Left renal pelvis (tissue), 4 donors: ENCODE data around the gene NAV3. TPM values are rescaled to one million over a fixed set of nuclear protein-coding genes. Genes with fewer than 3 reads are reported as not detected.

Experiments
- DNase-seq, 4 donors: peaks; one replicate each; pipeline ENCODE4 v3.0.0-alpha.2; 2013; ENCODE audit warnings: low read depth in 4 of 4, low spot score in 3 of 4
- polyA plus RNA-seq, 4 donors: library from polyadenylated mRNA; unstranded; fragments of 120-200 nt; gene quantifications; one replicate each; pipeline ENCODE4 v1.2.1, GENCODE V29; 2013; ENCODE audit not compliant: insufficient read length in 4 of 4

Gene NAV3
- polyA plus RNA-seq, 4 donors, result 7.5 to 23.4 (median 11.5) TPM

- no peak for DNase-seq
These were observed 206.2 kb downstream of the NAV3 start for GRCh38 chr12:78036874-78037273.

DNA sequence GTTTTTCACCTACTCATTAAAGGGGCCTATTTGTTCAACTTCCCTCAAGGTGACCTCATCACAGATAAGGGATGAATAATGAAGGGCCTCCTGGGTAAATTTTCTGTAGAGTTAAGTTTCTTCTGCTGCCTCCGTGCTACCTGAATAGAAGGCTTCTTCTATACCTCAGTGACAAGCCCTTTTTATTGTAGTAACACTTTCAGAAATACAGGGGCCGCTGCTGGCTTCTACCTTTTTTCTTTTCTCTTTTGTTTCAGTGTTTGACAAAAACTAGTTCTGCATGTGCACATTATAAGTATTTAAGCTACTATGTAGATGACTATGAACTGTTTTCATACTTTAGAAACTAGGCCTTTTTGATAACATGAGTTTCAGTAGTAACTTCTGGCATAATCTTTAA, 207.0 kb downstream of the NAV3 start:
- no peak for DNase-seq

GRCh38 chr12:78038541-78038940, 207.8 kb downstream of the NAV3 start:
- no peak for DNase-seq

GRCh38 chr12:78038986-78039385, 208.3 kb downstream of the NAV3 start:
- no peak for DNase-seq

- no peak for DNase-seq
These were observed 209.4 kb downstream of the NAV3 start for GRCh38 chr12:78040111-78040510.

DNA sequence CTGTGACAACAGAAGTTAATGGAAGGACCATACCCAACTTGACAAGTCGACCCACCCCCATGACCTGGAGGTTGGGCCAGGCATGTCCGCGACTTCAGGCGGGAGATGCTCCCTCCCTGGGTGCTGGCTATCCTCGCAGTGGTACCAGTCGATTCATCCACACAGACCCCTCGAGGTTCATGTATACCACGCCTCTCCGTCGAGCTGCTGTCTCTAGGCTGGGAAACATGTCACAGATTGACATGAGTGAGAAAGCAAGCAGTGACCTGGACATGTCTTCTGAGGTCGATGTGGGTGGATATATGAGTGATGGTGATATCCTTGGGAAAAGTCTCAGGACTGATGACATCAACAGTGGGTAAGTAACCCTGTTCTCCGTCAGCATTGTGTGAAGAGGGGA, 220.1 kb downstream of the NAV3 start:
- DNase-seq, result no peak

- DNase-seq, result no peak
These were observed 224.9 kb downstream of the NAV3 start for GRCh38 chr12:78055545-78055944.

DNA sequence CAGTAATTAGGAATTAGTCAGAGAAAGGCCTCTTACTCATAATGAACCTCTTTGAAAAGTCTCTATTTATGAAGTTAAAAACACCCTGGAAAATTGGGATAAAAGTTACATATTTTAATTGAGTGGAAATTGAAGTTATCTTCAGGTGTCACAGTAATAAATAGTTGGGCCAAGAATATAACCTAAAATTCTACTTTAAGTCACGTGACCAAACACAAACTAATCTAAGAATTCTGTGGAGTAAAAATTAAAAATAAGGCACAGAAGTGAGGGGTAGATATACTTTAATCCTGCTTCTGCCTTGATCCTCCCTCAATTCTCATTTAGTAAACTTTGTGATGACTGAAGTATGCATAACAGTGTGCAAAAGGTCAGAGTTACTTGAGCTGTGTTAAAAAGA, 226.4 kb downstream of the NAV3 start:
- DNase-seq, result no peak

DNA sequence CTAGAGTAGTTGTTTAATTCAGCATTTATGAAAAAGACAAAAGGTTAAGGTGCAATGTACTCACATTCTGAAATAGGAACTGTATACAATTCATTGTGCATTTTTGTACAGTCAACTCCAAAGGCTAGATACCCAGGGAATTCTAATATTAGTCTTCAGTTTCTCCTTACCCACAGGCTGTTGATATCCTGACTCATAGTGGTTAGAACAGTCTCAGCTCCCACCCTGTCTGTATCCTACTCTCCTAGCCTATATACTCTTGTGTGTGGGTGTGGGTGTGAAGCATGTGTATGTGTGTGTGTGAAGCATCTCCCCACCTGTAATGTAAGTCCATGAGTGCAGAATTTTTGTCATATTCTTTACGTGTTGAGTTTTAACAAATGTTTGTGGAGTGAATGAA, 229.5 kb downstream of the NAV3 start:
- DNase-seq, result no peak

GRCh38 chr12:78062786-78063185, 232.1 kb downstream of the NAV3 start:
- DNase-seq, result no peak

GRCh38 chr12:78081590-78082314, 251.1 kb downstream of the NAV3 start:
- no peak for DNase-seq

DNA sequence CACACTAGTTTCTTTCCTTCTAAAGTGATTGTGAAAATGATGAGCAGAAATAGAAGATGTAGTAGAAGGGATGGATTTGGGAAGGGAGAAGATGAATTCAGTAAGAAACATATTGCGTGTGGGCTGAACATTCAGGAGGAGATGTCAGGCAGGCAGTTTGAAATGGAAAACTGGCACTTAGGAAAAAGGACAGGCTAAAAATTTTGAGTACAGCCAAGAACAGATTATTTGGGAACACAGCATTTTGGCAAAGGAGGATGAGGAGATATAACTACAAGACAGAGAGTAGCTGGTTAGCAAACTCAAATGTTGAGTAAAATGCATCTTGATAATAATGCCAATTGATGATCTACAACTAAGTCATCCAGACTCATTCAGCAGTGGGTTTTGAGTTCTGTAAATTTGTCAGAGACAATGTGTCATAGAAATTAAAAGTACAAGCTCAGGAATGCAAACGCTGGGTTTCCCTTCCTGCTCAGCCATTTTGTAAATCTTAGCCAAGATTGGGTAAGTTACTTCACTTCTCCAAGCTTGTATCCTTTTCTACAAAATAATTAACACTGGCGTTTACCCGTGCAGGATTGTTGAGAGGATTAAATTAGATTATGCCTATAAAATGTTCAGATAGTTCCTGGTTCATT, 255.0 kb downstream of the NAV3 start:
- no peak for DNase-seq

DNA sequence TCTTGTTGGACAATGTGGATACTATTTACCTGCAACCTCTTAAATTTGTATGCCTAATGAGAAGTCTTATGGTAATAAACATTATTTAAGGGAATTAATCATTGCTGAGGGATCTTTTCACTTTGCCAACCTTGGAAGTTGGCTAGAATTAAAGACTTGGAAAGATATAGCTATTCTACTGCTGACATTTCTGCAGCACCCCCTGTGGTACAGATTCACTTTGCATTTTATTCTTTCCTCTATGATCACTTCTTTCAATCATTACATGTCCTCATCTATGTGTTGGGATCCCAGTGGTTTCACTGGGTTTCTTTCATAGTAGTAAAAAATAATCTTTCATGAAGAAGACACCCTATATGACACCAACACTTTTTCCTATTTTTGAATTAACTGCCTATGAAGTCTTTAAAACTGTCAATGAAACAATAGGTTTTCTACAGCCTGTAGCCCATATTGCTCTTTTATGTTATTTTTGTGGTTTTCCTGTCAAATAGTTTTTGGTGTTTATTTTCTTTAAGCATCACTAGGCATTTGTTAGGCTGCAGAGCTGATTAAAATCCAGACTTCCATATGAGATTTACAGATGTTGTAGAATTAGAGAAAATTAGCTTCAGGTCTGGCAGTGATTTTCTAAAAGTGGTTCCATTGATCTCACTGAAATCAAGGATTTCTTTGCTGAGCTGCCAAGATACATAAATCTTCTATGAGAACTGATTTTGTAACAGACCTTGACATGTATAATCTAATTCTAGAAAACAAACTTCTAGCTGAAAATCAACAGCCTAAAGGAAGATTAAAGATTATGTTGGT, 256.1 kb downstream of the NAV3 start:
- DNase-seq, result no peak

DNA sequence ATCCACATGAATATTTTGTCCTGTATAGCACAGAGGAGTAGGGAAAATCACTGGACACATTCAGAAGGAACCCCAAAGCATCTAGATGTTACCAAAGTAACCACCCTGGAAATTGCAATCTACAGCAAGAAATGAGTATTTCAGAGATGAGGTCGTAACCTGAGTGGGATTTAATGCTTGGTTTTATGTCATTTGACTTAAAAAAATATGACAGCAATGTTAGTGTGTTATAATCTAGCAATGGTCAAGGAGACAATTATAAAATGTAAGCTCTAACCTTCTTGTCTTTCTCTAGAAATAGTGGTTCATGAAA, 256.6 kb downstream of the NAV3 start:
- no peak for DNase-seq

GRCh38 chr12:78088391-78088832, 257.7 kb downstream of the NAV3 start:
- no peak for DNase-seq

DNA sequence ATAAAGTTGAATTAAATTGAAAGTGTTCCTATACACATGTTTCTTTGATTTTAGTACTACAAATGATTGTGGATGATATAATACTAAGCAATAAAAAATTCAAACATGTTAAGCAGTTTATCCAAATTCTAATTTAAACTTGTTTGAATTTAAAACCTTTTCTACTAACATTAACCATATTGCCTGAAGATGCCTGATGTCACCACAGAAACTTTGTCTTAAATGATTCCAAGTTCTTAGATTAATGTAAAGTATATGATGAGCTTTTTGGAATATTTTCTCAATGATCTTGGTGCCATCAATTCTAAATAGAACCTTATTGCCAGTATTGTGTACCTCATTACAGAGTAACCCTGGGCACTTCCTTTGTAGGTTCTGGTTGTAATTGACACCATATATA, 259.6 kb downstream of the NAV3 start:
- DNase-seq, result no peak

DNA sequence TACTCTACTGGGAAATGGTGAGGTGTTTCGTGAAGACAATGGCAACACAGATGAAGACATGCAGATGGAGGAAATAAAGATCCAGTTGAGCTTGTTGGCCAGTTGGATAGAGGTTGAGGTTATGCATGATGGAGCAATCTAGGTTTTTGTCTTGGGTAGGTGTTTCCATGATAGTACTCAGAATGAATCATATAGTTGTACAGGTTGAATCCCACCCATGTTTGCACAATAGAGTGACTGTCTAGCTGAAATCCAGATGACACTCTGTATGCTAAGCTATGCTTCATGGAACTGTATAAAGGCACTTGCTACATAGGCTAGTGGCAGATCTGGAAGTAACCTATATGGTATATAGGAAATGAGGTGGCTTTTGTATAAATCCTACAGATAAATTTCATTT, 264.9 kb downstream of the NAV3 start:
- no peak for DNase-seq

DNA sequence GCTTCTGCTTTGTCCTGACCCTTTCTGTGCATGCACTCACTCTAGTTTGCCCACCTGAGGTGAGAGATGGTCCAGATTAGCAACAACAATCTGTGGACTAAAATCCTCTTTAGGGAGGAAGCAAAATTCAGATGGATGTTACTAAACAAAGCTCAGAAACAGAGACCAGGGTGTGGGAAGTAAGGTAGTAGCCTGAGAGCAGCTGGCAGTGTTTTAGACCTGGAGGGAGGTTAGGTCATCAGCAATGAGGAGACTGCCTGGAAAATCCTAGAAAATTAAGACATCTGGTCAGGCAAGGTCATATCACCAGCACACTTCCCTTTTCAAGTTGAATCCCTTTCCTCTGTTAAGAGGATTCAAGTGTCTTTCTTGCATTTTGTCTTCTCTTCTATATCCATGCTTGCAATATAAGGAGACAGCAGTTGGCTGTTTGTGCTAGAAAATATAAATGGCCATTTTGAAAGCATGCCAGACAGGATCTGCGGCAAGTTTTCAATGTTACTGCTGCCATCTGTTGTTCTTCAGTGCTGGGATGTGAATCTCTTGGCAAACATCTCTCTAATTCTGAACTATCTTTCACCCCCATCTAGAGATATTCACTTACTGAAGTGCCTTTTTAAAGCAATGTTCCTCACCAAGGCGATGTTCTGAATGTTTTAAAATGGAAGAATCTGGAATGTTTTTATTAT, 266.4 kb downstream of the NAV3 start:
- DNase-seq, result peak; percentile 24 to 41 (median 31)

DNA sequence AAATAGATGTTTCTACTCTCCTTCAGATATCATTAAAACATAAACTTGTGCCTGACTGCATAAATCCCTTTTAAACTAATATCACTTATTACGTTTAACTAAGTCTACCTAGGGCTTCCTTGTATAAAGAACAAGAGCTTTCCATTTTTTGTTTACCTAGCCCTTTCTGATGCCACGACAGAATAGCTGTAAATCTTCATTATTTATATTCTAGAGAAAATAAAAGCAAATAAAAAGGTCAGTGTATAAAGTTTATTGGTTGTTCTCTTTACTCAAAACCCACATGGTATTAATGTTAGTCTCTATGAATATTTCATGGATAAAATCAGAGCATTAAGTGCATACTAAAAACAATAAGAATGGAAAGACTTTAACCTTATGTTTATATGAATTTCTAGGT, 269.1 kb downstream of the NAV3 start:
- no peak for DNase-seq

DNA sequence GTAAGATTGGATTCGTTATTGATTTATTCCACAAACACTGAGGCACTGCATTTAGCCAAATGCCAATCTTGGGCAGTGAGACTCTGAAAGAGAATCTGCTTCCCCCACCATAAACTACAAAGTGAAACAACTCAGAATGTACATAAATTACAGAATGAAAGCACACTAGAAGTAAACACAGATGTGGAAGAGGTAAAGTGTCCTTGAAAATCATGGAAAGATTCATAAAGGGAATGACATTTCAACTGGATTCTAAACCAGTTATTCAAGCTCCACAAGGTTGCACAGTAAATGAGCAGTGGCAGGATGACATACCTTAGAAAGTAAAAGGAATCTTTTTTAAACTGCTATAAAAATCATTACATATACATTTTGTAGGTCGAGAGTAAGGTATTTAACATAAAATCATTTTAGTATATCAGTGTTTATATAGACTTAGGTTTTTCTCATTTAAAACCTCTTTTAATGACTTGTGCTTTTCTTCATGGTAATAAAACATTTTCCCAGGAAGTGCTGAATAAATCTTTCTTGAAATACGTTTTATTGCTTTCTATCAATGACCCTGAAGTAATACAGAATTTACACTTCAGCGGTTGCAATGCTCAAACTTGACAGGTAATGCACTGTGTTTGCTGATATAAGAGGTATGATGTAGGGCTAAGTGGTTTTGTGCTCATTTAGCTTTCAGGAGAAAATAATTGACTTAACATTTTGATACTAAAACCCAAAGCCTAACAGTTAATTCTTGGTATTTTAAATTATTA, 270.6 kb downstream of the NAV3 start:
- DNase-seq, result no peak
